ENCODE data around the gene PTHLH. TPM values are rescaled to one million over a fixed set of nuclear protein-coding genes. Genes with fewer than 3 reads are reported as not detected.

PTHLH gene
- polyA plus RNA-seq, 4 donors: 0.91 to 1.4 (median 1.1) TPM

DNA sequence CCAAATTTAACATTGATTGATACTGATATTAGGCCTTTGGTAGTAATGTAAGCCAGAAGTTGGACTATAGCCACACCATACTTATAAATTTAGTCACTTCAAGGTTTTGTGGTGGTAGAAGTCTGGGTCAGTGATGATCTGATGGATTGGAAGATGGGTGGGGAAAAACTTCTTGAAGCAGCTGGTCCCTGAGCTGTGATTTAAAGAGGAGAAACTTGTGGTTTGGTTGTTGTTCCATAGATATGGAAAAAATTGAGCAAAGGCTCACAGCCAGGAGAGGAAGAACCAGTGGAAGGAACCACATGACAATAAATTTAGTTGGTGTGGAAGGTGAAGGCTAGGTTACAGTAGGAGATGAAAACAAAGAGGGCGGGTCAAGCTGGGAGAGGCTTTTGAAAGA, 26.1 kb downstream of the PTHLH start:
- DNase-seq (ENCODE audit: low read depth in 4 of 4, low spot score in 3 of 4): no peak

DNA sequence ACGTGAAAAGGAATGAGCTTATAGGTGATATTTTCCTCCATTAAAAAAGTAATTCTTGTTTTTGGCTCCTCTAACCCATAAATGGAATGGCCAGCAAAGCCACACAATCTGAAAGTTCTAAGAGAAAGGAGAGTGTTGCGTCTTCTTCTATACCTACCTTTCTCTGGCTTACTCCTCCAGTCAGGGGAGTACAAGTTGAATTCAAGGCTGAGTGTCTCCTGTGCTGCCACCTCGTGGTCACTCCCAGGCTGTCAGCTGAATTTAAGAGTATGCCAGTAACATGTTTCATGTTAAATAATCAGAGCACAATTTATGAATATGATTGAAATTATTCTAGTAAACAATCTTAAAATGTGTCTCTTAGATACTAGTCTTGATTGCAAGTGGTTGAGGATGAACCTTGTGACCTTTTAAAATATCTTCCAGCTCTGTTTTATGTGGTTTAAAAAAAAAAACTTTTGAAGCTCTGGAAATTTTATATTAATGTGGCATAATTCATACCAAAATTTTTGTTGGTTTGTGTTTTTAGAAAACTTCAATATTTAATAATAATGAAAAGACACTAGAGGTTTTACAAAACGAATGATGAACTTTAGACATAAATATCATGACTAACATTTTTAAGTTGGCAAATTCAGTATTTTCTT, 31.7 kb downstream of the PTHLH start:
- DNase-seq (ENCODE audit: low read depth in 4 of 4, low spot score in 3 of 4): peak; percentile 37 to 54 (median 47)

DNA sequence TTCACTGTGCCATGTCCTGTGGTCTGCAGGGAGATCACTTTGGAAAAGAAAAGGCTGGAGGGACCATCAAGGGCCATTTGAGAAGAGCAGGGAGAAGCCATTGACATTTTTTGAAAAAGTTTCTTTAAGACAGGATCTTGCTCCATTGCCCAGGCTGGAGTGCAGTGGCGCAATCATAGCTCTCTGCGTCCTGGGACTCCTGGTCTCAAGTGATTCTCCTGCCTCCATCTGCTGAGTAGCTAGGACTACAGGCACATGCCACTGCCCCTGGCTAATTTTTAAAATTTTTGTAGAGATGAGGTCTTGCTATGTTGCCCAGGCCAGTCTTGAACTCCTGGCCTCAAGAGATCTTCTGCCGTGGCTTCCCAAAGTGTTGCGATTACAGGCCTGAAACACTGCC, 32.3 kb downstream of the PTHLH start:
- no peak for DNase-seq (ENCODE audit: low read depth in 4 of 4, low spot score in 3 of 4)

DNA sequence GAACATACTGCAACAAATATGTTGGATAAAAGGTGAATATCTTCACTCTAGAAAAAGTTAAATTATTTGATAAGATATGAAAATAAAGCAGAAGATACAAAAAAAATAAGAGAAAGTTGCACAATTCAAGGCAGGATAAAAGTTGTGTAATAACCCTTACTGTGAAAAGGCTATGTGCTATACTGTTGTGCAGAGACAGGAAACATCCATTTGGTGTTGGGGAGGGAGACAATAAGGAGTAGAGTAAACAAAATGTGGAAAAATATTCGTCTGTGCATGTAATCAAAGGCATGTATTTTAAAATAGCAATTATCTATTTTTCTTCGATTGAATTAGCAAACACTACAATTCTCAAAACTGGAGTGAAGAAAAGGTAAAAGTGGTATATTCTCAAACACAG, 34.8 kb downstream of the PTHLH start:
- no peak for DNase-seq (ENCODE audit: low read depth in 4 of 4, low spot score in 3 of 4)

DNA sequence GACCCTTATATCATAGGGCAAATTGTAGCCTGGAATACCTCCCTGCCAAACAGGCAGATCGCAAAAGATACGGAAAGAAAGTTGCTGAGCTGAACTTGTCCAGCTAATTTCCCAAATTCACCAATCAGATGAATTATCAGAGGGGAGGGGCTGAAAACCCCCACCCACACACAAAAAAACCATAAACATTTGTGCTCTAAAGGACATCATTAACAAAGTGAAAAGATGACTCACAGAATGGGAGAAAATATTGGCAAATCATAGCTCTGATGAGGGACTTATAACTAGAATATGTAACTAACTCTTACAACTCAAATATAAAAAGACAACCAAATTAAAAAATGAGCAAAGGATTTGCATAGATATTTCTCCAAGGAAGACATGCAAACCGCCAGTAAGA, 36.3 kb downstream of the PTHLH start:
- DNase-seq (ENCODE audit: low read depth in 4 of 4, low spot score in 3 of 4): no peak

DNA sequence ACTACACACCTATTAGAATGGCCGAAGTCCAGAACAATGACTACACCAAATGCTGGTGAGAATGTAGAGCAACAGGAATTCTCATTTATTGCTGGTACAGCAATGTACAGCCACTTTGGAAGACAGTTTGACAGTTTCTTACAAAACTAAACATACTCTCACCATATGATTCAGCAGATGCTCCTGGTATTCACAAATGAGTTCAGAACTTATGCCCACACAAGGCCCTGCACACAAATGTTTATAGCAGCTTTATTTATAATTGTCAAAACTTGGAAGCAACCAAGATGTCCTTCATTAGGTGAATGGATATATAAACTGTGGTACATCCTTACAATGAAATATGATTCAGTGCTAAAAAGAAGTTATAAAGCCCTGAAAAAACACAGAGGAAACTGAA, 38.3 kb downstream of the PTHLH start:
- DNase-seq (ENCODE audit: low read depth in 4 of 4, low spot score in 3 of 4): no peak

DNA sequence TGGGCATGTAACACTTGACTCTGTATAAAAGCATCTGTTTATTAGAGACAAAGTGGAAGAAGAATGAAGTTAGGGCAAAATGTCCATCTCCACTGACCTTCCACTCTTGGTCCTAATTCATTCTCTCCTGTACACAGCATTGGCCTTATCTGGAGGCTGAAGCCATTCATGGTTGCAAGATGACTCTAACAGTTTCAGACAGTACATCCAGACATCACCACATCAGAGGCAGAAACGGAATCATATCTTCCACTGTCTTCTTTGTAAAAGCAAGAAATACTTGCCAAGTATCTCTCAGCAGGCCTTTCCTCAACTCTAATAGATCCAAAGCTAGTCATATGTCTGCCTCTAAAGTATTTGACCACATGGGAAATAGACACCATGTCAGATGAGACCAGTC, 41.1 kb downstream of the PTHLH start:
- no peak for DNase-seq (ENCODE audit: low read depth in 4 of 4, low spot score in 3 of 4)

DNA sequence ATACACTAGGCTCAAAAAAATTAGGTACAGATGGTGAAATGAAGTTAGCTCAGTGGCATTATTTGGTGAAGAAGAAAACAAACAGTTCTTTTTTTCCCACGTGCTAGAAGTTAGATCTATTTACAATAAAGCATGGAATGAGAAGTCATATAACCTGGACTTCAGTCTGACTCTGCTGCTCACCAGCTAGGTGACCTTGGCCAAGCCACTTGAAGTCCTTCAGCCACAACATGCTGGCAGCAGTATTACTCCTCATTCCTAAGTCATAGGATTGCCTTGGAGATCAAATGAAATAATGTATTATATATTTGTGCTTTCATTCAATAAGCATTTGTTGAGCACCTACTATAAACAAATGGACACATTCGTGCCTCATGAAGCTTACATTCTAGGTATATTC, 45.2 kb downstream of the PTHLH start:
- no peak for DNase-seq (ENCODE audit: low read depth in 4 of 4, low spot score in 3 of 4)

DNA sequence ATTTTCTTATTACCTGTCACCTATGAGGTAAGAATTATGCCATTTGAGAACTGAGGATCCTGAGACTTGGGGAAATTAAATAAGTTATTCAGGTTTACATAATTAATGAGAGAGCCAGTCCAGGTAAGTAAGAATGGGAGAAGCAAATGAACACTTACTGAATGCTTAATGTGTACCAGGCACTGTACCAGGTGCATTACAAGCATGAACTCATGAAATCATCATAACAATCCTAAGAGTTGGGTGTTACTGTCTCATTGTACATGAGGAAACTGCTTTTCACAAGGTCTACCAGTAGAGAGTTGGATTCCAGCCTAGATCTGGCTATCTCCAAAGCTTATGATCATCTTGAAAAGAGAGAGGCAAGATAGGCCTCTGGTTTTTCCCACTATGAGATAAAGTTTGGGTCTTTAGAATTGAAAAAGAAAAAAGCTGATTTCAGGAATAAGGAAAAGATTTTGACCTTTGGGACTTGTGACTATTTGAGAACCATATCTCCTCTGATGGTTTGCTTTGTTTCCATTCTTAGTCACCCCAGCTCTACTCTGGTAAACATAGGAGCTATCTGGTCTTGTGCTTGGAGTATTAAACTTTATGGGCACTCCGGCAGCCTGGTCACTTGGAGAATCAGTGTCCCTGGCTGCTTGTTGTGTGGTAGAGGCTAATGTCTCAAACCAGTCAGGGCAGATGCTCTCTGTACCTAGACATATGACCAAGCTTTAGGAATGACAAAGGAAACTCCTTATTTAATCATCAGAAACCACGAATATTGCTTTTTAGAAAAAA, 48.0 kb downstream of the PTHLH start:
- no peak for DNase-seq (ENCODE audit: low read depth in 4 of 4, low spot score in 3 of 4)

DNA sequence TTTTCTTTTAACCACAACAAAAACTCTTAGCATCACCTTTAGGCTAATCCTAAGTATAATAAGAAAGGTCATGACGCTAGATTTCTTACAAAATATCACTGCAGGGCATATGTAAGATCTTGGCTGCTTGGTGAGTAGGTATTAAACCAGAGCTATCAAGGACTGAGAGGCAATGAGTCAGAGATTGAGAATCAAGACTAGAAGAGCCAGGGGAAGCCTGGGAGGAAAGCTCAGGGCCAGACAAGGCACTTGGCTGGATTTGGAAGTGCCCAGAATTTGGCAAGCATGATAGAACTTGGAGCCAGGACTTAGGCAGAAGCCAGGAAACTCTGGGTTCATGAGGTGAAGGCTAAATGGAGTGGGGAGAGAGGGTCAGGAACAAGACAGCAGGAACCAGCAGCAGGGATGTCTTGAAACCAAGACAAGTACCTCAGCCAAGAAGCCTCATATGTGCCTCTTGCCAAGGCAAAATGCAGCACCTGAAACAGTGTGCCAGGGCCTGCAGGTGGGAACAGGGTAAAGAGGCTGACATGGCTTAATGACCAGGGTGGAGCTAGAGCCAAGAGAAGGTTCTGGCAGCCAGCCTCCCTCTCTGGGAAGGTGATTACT, 49.9 kb downstream of the PTHLH start:
- no peak for DNase-seq (ENCODE audit: low read depth in 4 of 4, low spot score in 3 of 4)

DNA sequence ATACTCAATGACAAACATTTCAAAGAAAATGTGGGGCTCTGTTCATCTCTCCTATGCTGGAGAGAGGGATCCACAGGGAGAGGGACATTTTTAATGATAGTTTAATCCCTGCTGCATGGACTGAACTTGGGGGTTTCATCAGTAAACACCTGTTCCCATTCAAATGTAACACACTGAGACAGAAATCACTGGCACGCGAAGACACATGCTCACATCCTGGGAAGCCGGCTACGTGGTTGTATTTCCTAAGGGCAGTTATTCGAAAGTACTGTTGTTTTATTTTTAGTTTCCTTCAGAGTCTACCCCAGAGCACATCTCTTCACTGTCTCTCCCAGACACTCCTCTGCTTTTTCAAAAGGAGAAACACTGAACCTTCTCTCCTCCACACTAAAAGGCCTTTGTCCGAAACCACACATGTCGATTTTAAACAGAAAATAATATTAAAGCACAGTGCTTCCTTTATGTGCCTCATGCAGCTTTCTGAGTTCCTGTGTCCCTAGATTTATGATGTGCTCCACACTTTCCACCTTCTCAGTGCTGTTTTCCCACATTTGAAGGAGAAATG, 52.8 kb downstream of the PTHLH start:
- no peak for DNase-seq (ENCODE audit: low read depth in 4 of 4, low spot score in 3 of 4)

DNA sequence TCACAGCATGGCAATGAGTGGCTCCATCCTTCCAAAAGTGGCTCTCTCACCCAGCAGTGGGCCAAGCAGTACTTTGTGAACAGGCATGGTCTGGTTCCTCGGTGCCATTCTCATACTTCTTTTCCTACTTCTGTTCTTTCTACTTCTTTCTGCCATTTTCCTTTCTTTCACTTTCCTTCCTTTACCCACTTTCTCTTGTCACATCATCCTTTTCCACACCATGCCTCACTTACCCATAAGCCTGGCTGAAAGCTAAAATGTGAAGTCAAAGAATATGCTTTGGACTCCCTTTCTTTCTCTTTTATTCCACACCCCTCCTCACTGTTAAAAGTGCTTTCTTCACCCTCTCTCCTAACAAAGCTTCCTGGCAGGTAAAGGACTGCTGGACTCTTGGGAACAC, 57.0 kb downstream of the PTHLH start:
- no peak for DNase-seq (ENCODE audit: low read depth in 4 of 4, low spot score in 3 of 4)

DNA sequence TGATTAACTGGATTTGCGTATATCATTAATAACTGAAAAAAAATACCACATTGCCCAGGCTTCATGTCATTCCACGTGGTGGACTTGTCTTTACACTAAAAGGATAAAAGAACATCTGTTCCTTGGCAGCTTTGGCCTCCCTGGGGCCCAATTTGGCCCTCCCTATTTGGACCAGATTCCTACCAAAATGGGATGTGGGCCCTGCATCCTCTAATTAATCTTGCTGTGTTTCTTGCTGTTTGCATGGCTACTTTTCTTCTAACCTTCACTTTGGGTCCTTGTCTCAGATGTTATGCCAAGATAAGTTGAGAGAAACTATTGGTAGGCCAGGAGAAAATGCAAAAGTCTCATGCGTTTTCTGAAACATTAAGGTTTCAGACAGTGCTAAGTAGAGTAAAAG, 57.5 kb downstream of the PTHLH start:
- DNase-seq (ENCODE audit: low read depth in 4 of 4, low spot score in 3 of 4): no peak

DNA sequence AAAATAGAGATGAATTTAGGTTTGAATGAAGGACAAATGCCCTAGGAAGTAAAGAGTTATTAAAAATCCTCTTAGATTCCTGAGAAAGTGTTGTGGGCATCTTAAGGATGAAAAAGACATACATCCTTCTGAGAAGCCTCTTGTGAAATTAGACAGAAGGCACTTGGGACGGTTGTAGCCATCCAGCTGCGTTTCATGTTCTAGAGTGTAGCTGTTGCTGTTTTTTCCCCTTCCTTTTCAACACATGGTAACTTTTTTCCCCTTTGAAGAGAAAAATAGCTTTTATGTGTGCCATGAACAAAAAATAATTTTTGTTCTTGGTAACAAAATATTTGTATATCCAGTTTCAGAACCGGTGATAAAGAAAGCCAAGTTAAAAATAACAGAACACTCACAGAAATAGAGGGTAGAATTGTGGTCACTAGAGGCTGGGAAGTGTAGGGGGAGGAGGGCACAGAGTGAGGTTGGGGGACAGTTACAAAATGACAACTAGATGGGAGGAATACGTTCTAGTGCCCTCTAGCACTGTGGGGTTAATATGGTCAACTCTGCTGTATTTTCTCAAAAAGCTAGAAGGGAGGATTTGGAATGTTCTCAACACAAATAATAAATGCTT, 58.4 kb downstream of the PTHLH start:
- DNase-seq (ENCODE audit: low read depth in 4 of 4, low spot score in 3 of 4): no peak

DNA sequence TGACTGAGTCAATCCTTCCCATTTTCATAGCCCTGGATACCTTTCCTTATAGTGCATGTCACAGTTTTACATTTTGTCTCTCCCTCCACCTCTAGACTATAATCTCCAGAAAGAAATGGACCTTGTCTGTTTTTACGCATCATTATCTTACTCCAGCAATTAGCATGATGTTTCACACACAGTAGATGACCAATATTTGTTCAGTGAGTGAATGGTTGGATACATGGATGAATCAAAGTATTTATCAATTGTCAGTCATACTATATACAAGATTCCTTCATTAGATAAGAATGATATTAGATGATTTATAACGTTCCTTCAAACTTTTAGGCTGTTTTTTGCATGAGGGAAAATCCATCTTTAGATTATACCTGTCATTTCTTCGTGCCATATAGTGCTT, 61.1 kb downstream of the PTHLH start:
- no peak for DNase-seq (ENCODE audit: low read depth in 4 of 4, low spot score in 3 of 4)

Other genes with a start within 250 kb of the PTHLH start
- gene KLHL42, start 192.5 kb downstream of the PTHLH start, polyA plus RNA-seq (ENCODE audit: insufficient read length in 4 of 4): 10 to 100 TPM; 27.1 to 37.5 (median 33.1) TPM
- under 1 TPM; 0.13 to 0.26 (median 0.19) TPM for gene MANSC4, start 192.5 kb downstream of the PTHLH start, polyA plus RNA-seq (ENCODE audit: insufficient read length in 4 of 4)
- 10 to 100 TPM; 27.4 to 32.8 (median 31.2) TPM for gene CCDC91, start 217.7 kb upstream of the PTHLH start, polyA plus RNA-seq (ENCODE audit: insufficient read length in 4 of 4)

Measured in right renal pelvis (tissue), 4 donors.